ENCODE results near the gene CDK6.

DNA sequence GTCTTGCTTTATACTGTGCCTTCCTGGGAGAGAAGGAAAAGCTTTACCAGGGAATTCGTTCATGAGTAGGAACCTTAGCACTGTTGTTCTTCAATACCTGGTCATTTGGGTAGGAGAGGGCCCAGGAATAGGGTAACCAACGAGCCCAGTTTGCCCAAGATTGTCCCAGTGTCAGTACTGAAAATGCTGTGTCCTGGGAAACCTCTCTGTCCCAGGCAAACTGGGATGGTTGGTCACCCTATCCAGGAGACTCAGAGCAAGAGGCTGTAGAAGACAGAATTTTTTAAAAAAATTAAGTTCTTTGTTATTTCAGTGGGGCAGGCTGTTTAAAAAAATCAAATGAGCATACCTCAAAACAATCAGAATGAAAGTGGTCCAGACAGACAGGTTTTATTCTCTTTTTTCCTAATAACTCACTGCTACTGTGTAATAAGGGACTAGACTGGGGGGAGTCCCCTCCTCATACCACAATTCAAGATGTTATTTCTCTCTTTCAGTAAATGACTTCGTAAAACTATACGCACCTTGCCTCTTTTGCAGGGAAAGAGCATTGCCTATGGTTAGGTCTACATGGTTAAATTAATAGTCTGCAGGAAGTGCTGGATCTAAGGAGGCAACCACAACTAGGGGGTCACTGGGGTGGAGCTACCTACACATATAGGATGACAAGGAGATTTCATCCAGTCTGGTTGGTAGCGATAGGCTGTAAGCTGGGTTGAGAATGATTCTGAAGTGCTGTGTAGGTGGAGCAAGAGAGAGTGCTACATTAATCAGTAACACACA is 205.1 kb downstream of the CDK6 start:
- TF ChIP-seq, protein P1, sequence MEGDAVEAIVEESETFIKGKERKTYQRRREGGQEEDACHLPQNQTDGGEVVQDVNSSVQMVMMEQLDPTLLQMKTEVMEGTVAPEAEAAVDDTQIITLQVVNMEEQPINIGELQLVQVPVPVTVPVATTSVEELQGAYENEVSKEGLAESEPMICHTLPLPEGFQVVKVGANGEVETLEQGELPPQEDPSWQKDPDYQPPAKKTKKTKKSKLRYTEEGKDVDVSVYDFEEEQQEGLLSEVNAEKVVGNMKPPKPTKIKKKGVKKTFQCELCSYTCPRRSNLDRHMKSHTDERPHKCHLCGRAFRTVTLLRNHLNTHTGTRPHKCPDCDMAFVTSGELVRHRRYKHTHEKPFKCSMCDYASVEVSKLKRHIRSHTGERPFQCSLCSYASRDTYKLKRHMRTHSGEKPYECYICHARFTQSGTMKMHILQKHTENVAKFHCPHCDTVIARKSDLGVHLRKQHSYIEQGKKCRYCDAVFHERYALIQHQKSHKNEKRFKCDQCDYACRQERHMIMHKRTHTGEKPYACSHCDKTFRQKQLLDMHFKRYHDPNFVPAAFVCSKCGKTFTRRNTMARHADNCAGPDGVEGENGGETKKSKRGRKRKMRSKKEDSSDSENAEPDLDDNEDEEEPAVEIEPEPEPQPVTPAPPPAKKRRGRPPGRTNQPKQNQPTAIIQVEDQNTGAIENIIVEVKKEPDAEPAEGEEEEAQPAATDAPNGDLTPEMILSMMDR (IDR thresholded peaks at IDR 0.05; ENCODE audit: low read depth, low read length) = no peak
- no peak for TF ChIP-seq EZH2phosphoT487 (IDR thresholded peaks at IDR 0.05; ENCODE audit: low read depth)

All from OCI-LY3 (cell line).